GM12878 (cell line): ENCODE measurements around the gene DIP2B. TPM values are rescaled to one million over a fixed set of nuclear protein-coding genes. Genes with fewer than 3 reads are reported as not detected.
A peak's percentile ranks its signal among the peaks of the same experiment; 100 is the strongest.
"Not testable (repeated sequence)": the region's sequence is repeated elsewhere in the genome, so short reads cannot be mapped to it uniquely, and the experiment has no call there.

Source experiments
- ATAC-seq: fragments of 200-7000 bp; cut with Tn5 transposase; 3 replicates; pipeline ENCODE4 v1.9.1; 2020; ENCODE audit warnings: mild to moderate bottlenecking, moderate library complexity
- BruUV-seq: library from RNA; stranded (reverse); fragments of 400-500 nt; replicated peaks from 2 replicates; lab custom pipeline; 2021; lab: Mats Ljungman, UMichigan
- CTCF ChIA-PET: fragments of 300-600 bp; sonication (Branson Sonifier 250); formaldehyde crosslinking; extraction: SDS; loops from one replicate; lab custom pipeline; 2021; ENCODE audit warnings: inconsistent platforms; lab: Yijun Ruan, JAX
- POLR2A ChIA-PET: fragments of 350-600 bp; formaldehyde crosslinking; extraction: SDS; loops from one replicate; lab custom pipeline; 2021; ENCODE audit warnings: inconsistent platforms; lab: Charles Lee
- RAD21 ChIA-PET: fragments of 300-600 bp; sonication (Branson Sonifier 250); formaldehyde crosslinking; loops from one replicate; lab custom pipeline; 2023; ENCODE audit warnings: antibody characterized with exemption; ENCODE audit not compliant: unreplicated experiment; lab: Charles Lee
- SMC1A ChIA-PET: fragments of 300-600 bp; sonication (Branson Sonifier 250); formaldehyde crosslinking; loops from one replicate; lab custom pipeline; 2023; ENCODE audit not compliant: unreplicated experiment, uncharacterized antibody; lab: Charles Lee
- DNase-seq: peaks from one replicate; pipeline ENCODE4 v3.0.0-alpha.2; 2011; ENCODE audit warnings: low read depth, low spot score
- FAIRE-seq: peaks from 3 replicates; lab custom pipeline; 2011; peaks lifted over from hg19 to GRCh38; lab: Jason Lieb, UNC
- H2AFZ ChIP-seq: 2 replicates; pipeline ENCODE4 v1.6.0; 2011; ENCODE audit warnings: low read depth, low read length, control low read depth; ENCODE audit not compliant: control insufficient read depth
- H3K27ac ChIP-seq: 2 replicates; pipeline ENCODE4 v1.5.1; 2011; ENCODE audit warnings: control low read depth; ENCODE audit not compliant: control insufficient read depth, insufficient read depth
- H3K27me3 ChIP-seq, 2 experiments: replicated peaks in 1 of 2; 2 replicates each; pipeline versions ENCODE4 v1.6.0 to v1.6.1; 2011; ENCODE audit warnings: low read length in 1 of 2; ENCODE audit not compliant: control insufficient read depth in 2 of 2, insufficient read depth in 2 of 2
- H3K36me3 ChIP-seq, 2 experiments: 2 replicates each; pipeline ENCODE4 v1.5.1; 2011; ENCODE audit warnings: low read length in 1 of 2; ENCODE audit not compliant: control insufficient read depth in 2 of 2, insufficient read depth in 2 of 2
- H3K4me1 ChIP-seq: 2 replicates; pipeline ENCODE4 v1.6.1; 2011; ENCODE audit warnings: mild to moderate bottlenecking, low read length, moderate library complexity, mixed read lengths; ENCODE audit not compliant: control insufficient read depth, insufficient read depth
- H3K4me2 ChIP-seq: 2 replicates; pipeline ENCODE4 v1.6.0; 2011; ENCODE audit warnings: control low read depth; ENCODE audit not compliant: control insufficient read depth, insufficient read depth
- H3K4me3 ChIP-seq: fragments of 200-600 bp; sonication (generic); 2 replicates; pipeline ENCODE4 v1.5.1; 2016
- H3K79me2 ChIP-seq: 2 replicates; pipeline ENCODE4 v1.6.0; 2011; ENCODE audit warnings: low read length; ENCODE audit not compliant: control insufficient read depth, insufficient read depth
- H3K9ac ChIP-seq: 2 replicates; pipeline ENCODE4 v1.8.0; 2011; ENCODE audit warnings: low read length, control low read depth, mixed read lengths; ENCODE audit not compliant: control insufficient read depth, insufficient read depth
- H3K9me3 ChIP-seq: replicated peaks from 3 replicates; pipeline ENCODE4 v1.5.1; 2011; ENCODE audit warnings: mild to moderate bottlenecking, low read length; ENCODE audit not compliant: control insufficient read depth, insufficient read depth
- H4K20me1 ChIP-seq: 2 replicates; pipeline ENCODE4 v1.6.0; 2011; ENCODE audit not compliant: control insufficient read depth, insufficient read depth
- BRCA1 ChIP-seq: IDR thresholded peaks from 2 replicates; pipeline ENCODE4 v1.6.1; 2011; ENCODE audit warnings: low read depth, low read length, improper control_type of control experiment
- MEF2A ChIP-seq: IDR thresholded peaks from 2 replicates; pipeline ENCODE4 v1.6.1; 2011; ENCODE audit warnings: low read depth, mild to moderate bottlenecking, low read length, moderate library complexity; ENCODE audit not compliant: insufficient read depth
- SPI1 ChIP-seq: IDR thresholded peaks from 2 replicates; pipeline ENCODE4 v1.6.1; 2011; ENCODE audit warnings: low read depth, mild to moderate bottlenecking, low read length, moderate library complexity, borderline replicate concordance; ENCODE audit not compliant: insufficient read depth
- WGBS: methylation state at CpG from one replicate; pipeline ENCODE4 v1.1.6; 2016; ENCODE audit warnings: low lambda C conversion rate; ENCODE audit not compliant: insufficient replicate concordance, insufficient coverage; ENCODE audit errors: missing lambda C conversion rate; 5-methylcytosine and 5-hydroxymethylcytosine counted together
- in situ Hi-C: fragments of 300-500 bp; cut with MboI; formaldehyde crosslinking; loops from 9 replicates; pipeline ENCODE4 v1.14.3; 2018; ENCODE audit warnings: mixed read lengths
- intact Hi-C: fragments of 100-400 bp; cut with micrococcal nuclease; formaldehyde crosslinking; loops from one replicate; pipeline ENCODE4 v1.14.2; 2022; ENCODE audit not compliant: unreplicated experiment
- polyA plus RNA-seq, 11 experiments: library from polyadenylated mRNA; depleted of rRNA in 4 of 11; unstranded in 6 of 11; stranded (reverse) in 5 of 11; fragments of >200 nt; fragmentation: Nextera tagmentation in 4 of 11; fragmentation: Illumina TruSeq in 1 of 11; extraction: Ambion mirVana in 4 of 11; extraction: Trizol in 1 of 11; gene quantifications; 1 replicate in 1 of 11; 2 replicates in 10 of 11; pipeline versions ENCODE4 v1.2.1 to v1.2.3, GENCODE V29; 2011 to 2016; ENCODE audit warnings: inconsistent platforms in 2 of 11, missing spikeins in 2 of 11, low read depth in 1 of 11
- total RNA-seq, 4 experiments: library from RNA; depleted of rRNA in 3 of 4; stranded (reverse); fragments of >200 nt in 3 of 4; fragmentation: Illumina TruSeq in 1 of 4; extraction: Trizol in 1 of 4; gene quantifications; 2 replicates each; pipeline versions ENCODE4 v1.2.1 to v1.2.3, GENCODE V29; 2013 to 2021
- TF ChIP-seq, protein P1 (sequence below): fragments of 450-650 bp; IDR thresholded peaks from 2 replicates; pipeline ENCODE4 v1.6.1; 2016; ENCODE audit warnings: mild to moderate bottlenecking

Gene DIP2B
- total and polyA plus RNA-seq, 10 of the 15 experiments (the other 5 are each of a cell fraction or from before 2014, with no cell fraction given): 4.5 to 30.0 (median 18.6) TPM

DNA sequence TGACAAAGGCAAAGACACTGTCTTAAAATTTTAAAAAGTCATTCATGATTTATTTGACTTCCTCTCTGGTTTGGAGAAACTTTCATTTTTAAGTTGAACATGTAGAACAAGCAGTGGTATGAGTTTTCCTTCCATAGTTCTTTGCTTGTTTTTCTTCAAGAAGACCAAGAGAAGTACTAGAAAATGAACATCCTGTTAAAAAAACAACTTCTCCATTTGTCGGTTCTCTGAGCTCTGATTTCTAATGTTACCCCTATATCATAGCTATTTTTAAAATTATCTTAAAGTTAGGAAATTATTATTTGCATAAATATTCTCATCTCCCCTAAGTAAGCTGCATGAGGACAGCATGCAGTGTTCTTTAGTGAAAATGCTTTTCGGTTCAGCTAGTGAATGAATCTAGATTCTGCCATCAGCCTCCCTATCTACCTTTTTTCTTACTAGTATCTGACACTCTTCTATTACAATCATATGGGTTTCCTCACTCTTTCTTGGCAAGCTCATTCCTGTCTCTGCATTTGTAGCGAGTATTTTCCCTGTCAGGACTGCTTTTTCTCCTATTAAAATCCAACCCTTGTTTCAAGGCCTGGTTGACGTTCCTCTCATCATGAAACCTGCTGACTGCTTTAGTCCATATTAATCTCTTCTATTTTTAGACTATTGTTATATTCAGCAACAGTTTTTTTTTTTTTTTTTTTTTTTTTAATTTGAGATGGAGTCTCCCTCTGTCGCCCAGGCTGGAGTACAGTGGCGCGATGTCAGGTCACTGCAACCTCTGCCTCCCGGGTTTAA lies 15.8 kb downstream of the DIP2B start:
- in situ Hi-C loops (no loop called here), intact Hi-C loops (no loop called here)
- no TSS peak for BruUV-seq
- POLR2A ChIA-PET: interaction anchor here (0.5 to 4.2 kb wide), 12 partner anchors 9 to 1123 kb away, joined by 3 to 58 read pairs (median 3); partner anchors contain the start of genes ATF1 and DIP2B
- peak overlapping the region; percentile 61 for H3K4me3 ChIP-seq
- H3K27me3 ChIP-seq: no peaks in the 10 kb centered on the region
- peaks cover 43% of the 10 kb centered on the region for H3K4me1 ChIP-seq
- RAD21 ChIA-PET: interaction anchor here (0.7 to 5.3 kb wide), 10 partner anchors 9 to 409 kb away, joined by 3 to 96 read pairs (median 3); partner anchors contain the start of genes COX14 and DIP2B
- CTCF ChIA-PET: interaction anchor here (0.7 to 7.5 kb wide), 8 partner anchors 8 to 459 kb away, joined by 3 to 86 read pairs (median 5); partner anchors contain the start of gene DIP2B
- WGBS: 61% methylated on average over 7 of the region's 8 CpGs
- H3K9me3 ChIP-seq: no peaks in the 10 kb centered on the region; the same call in 2 of the 3 replicates
- ATAC-seq (no peak), FAIRE-seq (peak; percentile 74), DNase-seq (no peak)
- no peaks in the 10 kb centered on the region; a peak in 1 of 4 replicates for H3K36me3 ChIP-seq
- 0 out of 2 replicates have a peak, but pooled peaks have one; percentile 39 for TF ChIP-seq MEF2A
- 0 out of 2 replicates have a peak, but pooled peaks have one; percentile 16 for TF ChIP-seq SPI1
- no peak for TF ChIP-seq BRCA1
- TF ChIP-seq, protein P1, sequence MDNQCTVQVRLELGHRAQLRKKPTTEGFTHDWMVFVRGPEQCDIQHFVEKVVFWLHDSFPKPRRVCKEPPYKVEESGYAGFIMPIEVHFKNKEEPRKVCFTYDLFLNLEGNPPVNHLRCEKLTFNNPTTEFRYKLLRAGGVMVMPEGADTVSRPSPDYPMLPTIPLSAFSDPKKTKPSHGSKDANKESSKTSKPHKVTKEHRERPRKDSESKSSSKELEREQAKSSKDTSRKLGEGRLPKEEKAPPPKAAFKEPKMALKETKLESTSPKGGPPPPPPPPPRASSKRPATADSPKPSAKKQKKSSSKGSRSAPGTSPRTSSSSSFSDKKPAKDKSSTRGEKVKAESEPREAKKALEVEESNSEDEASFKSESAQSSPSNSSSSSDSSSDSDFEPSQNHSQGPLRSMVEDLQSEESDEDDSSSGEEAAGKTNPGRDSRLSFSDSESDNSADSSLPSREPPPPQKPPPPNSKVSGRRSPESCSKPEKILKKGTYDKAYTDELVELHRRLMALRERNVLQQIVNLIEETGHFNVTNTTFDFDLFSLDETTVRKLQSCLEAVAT: 0 out of 2 replicates have a peak, but pooled peaks have one; percentile 17
- SMC1A ChIA-PET: interaction anchor here (0.7 to 5.5 kb wide), 12 partner anchors 11 to 507 kb away, joined by 3 to 85 read pairs (median 4); no protein-coding TSS in a partner anchor
- peak overlapping the region; percentile 75 for H3K27ac ChIP-seq
- peak overlapping the region; percentile 79 for H3K4me2 ChIP-seq
- H3K79me2 ChIP-seq: peaks cover 79% of the 10 kb centered on the region
- peak overlapping the region; percentile 48; the same call in 1 of the 2 replicates for H3K9ac ChIP-seq
- no peaks in the 10 kb centered on the region for H4K20me1 ChIP-seq
- peak overlapping the region; percentile 28; the same call in 1 of the 2 replicates for H2AFZ ChIP-seq

DNA sequence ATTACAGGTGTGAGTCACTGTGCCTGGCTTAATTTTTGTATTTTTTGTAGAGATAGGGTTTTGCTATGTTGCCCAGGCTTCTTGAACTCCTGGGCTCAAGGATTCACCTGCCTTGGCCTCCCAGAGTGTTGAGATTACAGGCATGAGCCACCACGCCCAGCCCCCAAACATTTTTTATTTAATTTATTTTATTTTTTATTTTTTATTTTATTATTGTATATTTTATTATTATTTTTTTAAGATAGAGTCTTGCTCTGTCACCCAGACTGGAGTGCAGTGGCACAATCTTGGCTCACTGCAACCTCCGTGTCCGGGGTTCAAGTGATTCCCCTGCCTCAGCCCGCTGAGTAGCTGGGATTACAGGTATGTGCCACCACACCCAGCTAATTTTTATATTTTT lies 17.0 kb downstream of the DIP2B start:
- ChIA-PET POLR2A (interaction anchor here (0.7 to 1.5 kb wide), 5 partner anchors 10 to 555 kb away, joined by 4 to 7 read pairs (median 4); no protein-coding TSS in a partner anchor), CTCF (interaction anchor here (0.6 to 7.5 kb wide), 3 partner anchors 15 to 441 kb away, joined by 3 to 86 read pairs (median 4); partner anchors contain the start of gene DIP2B)

More for the DNA sequence above, 17.0 kb downstream of the DIP2B start:
- ChIA-PET RAD21 (interaction anchor here (0.7 to 5.3 kb wide), 4 partner anchors 10 to 143 kb away, joined by 3 to 96 read pairs (median 10); partner anchors contain the start of gene DIP2B), SMC1A (interaction anchor here (1.3 to 5.5 kb wide), 4 partner anchors 11 to 506 kb away, joined by 4 to 85 read pairs (median 8); no protein-coding TSS in a partner anchor)
- Histone ChIP-seq H3K4me1 (peaks cover 39% of the 10 kb centered on the region), H3K79me2 (peaks cover 74% of the 10 kb centered on the region)
- H3K27ac ChIP-seq, H3K27me3 ChIP-seq, ATAC-seq, BruUV-seq, H3K9me3 ChIP-seq, H3K36me3 ChIP-seq, H3K4me3 ChIP-seq, H3K4me2 ChIP-seq, in situ Hi-C loops, H2AFZ ChIP-seq, H3K9ac ChIP-seq, H4K20me1 ChIP-seq, FAIRE-seq, intact Hi-C loops, DNase-seq: not testable (repeated sequence)
- 96% methylated on average over 4 of the region's 4 CpGs for WGBS
